Smooth muscle cell (in vitro differentiated cells): ENCODE measurements around the gene TUT1. TPM values are rescaled to one million over a fixed set of nuclear protein-coding genes. Genes with fewer than 3 reads are reported as not detected.
"Not testable (repeated sequence)": the region's sequence is repeated elsewhere in the genome, so short reads cannot be mapped to it uniquely, and the experiment has no call there.

Source experiments
- DNase-seq: peaks from one replicate; lab custom pipeline; 2025; ENCODE audit not compliant: unreplicated experiment; lab: John Stamatoyannopoulos, UW
- H2AFZ ChIP-seq: fragments of 200-600 bp; sonication (generic); 2 replicates; pipeline ENCODE4 v1.6.0; 2016; ENCODE audit warnings: antibody characterized with exemption, low read depth, mild to moderate bottlenecking
- H3F3A ChIP-seq: fragments of 200-600 bp; sonication (generic); 2 replicates; pipeline ENCODE4 v1.6.0; 2017; ENCODE audit warnings: antibody characterized with exemption, low read depth
- H3K27ac ChIP-seq: fragments of 200-600 bp; sonication (generic); 2 replicates; pipeline ENCODE4 v1.5.1; 2016; ENCODE audit warnings: low read depth, mild to moderate bottlenecking
- H3K27me3 ChIP-seq: fragments of 200-600 bp; sonication (generic); 2 replicates; pipeline ENCODE4 v1.6.1; 2016; ENCODE audit warnings: low read depth, mild to moderate bottlenecking
- H3K36me3 ChIP-seq: fragments of 200-600 bp; sonication (generic); 2 replicates; pipeline ENCODE4 v1.5.1; 2016; ENCODE audit warnings: low read depth
- H3K4me1 ChIP-seq: fragments of 200-600 bp; sonication (generic); 2 replicates; pipeline ENCODE4 v1.5.1; 2016; ENCODE audit warnings: low read depth
- H3K4me2 ChIP-seq: fragments of 200-600 bp; sonication (generic); 2 replicates; pipeline ENCODE4 v1.6.0; 2016; ENCODE audit warnings: mild to moderate bottlenecking
- H3K4me3 ChIP-seq: fragments of 200-600 bp; sonication (generic); 2 replicates; pipeline ENCODE4 v1.5.1; 2016; ENCODE audit warnings: mild to moderate bottlenecking
- H3K79me2 ChIP-seq: fragments of 200-600 bp; sonication (generic); 2 replicates; pipeline ENCODE4 v1.6.0; 2016; ENCODE audit warnings: low read depth, mild to moderate bottlenecking
- H3K9ac ChIP-seq: fragments of 200-600 bp; sonication (generic); 2 replicates; pipeline ENCODE4 v1.6.0; 2016; ENCODE audit warnings: low read depth
- H3K9me3 ChIP-seq: fragments of 200-600 bp; sonication (generic); replicated peaks from 2 replicates; pipeline ENCODE4 v1.5.1; 2016; ENCODE audit warnings: low read depth
- H4K20me1 ChIP-seq: fragments of 200-600 bp; sonication (generic); 2 replicates; pipeline ENCODE4 v1.6.0; 2016; ENCODE audit warnings: low read depth
- CTCF ChIP-seq: fragments of 200-600 bp; sonication (generic); IDR thresholded peaks from 2 replicates; pipeline ENCODE4 v1.5.1; 2017; ENCODE audit warnings: borderline replicate concordance, mild to moderate bottlenecking, antibody characterized with exemption; ENCODE audit not compliant: insufficient read depth, poor library complexity, severe bottlenecking
- WGBS: methylation state at CpG from one replicate; pipeline ENCODE4 v1.1.7; 2016; ENCODE audit warnings: low lambda C conversion rate; 5-methylcytosine and 5-hydroxymethylcytosine counted together
- polyA plus RNA-seq: library from polyadenylated mRNA; unstranded; fragments of >200 nt; fragmentation: Nextera tagmentation; extraction: Ambion mirVana; gene quantifications from 2 replicates; pipeline ENCODE4 v1.2.1, GENCODE V29; 2016
- total RNA-seq: library from RNA; depleted of rRNA; stranded (reverse); fragments of >200 nt; gene quantifications from 2 replicates; pipeline ENCODE4 v1.2.3, GENCODE V29; 2014

TUT1 gene
- total and polyA plus RNA-seq, 2 experiments from 2014 or later, result 3.0 to 15.9 TPM

- peaks cover 18% of the 10 kb centered on the region for H3K79me2 ChIP-seq
Observed at GRCh38 chr11:62592146-62592815, 958 bp upstream of the TUT1 start.

GRCh38 chr11:62588966-62589637 is 2.2 kb downstream of the TUT1 start:
- Histone ChIP-seq H3K27me3 (no peaks in the 10 kb centered on the region), H3K36me3 (no peaks in the 10 kb centered on the region), H4K20me1 (no peaks in the 10 kb centered on the region), H3K9ac (no peak overlapping the region), H3K4me2 (no peak overlapping the region), H3K27ac (peak overlapping the region; percentile 18), H3F3A (peaks cover 14% of the 10 kb centered on the region), H3K4me3 (no peak overlapping the region), H3K4me1 (no peaks in the 10 kb centered on the region), H3K79me2 (peaks cover 18% of the 10 kb centered on the region), H2AFZ (no peak overlapping the region), H3K9me3 (no peaks in the 10 kb centered on the region)
- no peak for DNase-seq
- peak; percentile 29 for TF ChIP-seq CTCF
- 75% methylated on average over 18 of the region's 18 CpGs for WGBS

More at GRCh38 chr11:62592146-62592815, 958 bp upstream of the TUT1 start:
- Histone ChIP-seq H3K4me3 (peak overlapping the region; percentile 84), H4K20me1 (no peaks in the 10 kb centered on the region), H3F3A (peaks cover 14% of the 10 kb centered on the region), H3K4me1 (no peaks in the 10 kb centered on the region), H3K9me3 (no peaks in the 10 kb centered on the region), H3K4me2 (peak overlapping the region; percentile 85), H3K9ac (peak overlapping the region; percentile 22), H2AFZ (peak overlapping the region; percentile 6), H3K36me3 (no peaks in the 10 kb centered on the region), H3K27me3 (no peaks in the 10 kb centered on the region), H3K27ac (peak overlapping the region; percentile 90)
- 20% methylated on average over 17 of the region's 17 CpGs for WGBS
- no peak for TF ChIP-seq CTCF
- DNase-seq, result no peak

- H3K79me2 ChIP-seq, result peaks cover 17% of the 10 kb centered on the region
- not testable (repeated sequence) for H2AFZ ChIP-seq, H3K4me2 ChIP-seq, H4K20me1 ChIP-seq, H3K27me3 ChIP-seq, H3K4me3 ChIP-seq, H3K27ac ChIP-seq, DNase-seq, H3F3A ChIP-seq, H3K36me3 ChIP-seq, H3K9me3 ChIP-seq, H3K4me1 ChIP-seq, H3K9ac ChIP-seq
- 99% methylated on average over 7 of the region's 7 CpGs for WGBS
Observed at GRCh38 chr11:62585356-62585755, 6.0 kb downstream of the TUT1 start.

GRCh38 chr11:62581735-62582134 is 9.6 kb downstream of the TUT1 start:
- H3F3A ChIP-seq, H3K4me3 ChIP-seq, H3K9ac ChIP-seq, H2AFZ ChIP-seq, DNase-seq, H3K4me2 ChIP-seq, H3K9me3 ChIP-seq, H3K27me3 ChIP-seq, H3K4me1 ChIP-seq, H3K36me3 ChIP-seq, H4K20me1 ChIP-seq, H3K27ac ChIP-seq, H3K79me2 ChIP-seq: not testable (repeated sequence)
- WGBS, result 97% methylated on average over 4 of the region's 4 CpGs
